Stimulated activated CD4-positive, alpha-beta T cell treated with anti-CD3 and anti-CD28 coated beads, TNF-alpha, amount 100 ng/mL, for 4 hours (primary cell): ENCODE measurements around the gene AMHR2.

ENCODE experiments used
- DNase-seq, 3 experiments: peaks; one replicate each; pipeline ENCODE4 v3.0.0-alpha.2; 2020; ENCODE audit warnings: low read depth in 3 of 3

AMHR2 gene

GRCh38 chr12:53452159-53453077, 28.8 kb downstream of the AMHR2 start:
- DNase-seq: peak; percentile 62 to 67 (median 65)

DNA sequence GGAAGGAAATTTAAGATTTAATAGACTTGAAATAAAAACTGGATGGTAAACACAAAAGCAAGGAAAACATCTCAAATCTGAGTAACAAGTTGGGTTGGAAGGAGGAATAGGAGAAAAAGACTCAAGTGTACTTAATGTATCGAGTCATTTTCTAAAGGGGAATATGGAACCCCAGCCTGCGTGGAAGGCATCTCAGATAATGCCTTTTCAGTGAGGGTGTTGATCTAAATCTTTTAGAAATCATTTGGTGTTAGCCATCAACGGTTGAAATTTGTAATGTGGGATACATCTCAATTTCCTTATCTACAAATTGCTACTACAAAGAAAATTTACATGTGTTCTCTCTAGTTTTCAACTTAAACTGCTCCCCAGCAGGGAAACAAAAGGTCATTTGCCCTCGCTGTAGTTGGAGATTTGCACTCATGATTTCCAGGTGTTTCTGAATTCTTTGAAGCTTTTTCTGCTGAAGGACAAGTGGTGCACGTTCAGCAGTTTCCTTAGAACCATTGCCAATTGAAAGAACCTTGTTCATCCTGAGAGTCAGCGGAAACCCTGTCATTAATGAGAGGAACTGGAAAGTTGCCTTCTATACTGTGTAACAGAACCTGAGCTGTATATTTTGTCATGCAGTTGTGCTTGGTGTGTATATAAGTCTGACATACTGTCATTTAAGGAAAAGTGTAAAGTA, 30.4 kb downstream of the AMHR2 start:
- no peak for DNase-seq

GRCh38 chr12:53454707-53455106, 31.1 kb downstream of the AMHR2 start:
- DNase-seq: no peak

DNA sequence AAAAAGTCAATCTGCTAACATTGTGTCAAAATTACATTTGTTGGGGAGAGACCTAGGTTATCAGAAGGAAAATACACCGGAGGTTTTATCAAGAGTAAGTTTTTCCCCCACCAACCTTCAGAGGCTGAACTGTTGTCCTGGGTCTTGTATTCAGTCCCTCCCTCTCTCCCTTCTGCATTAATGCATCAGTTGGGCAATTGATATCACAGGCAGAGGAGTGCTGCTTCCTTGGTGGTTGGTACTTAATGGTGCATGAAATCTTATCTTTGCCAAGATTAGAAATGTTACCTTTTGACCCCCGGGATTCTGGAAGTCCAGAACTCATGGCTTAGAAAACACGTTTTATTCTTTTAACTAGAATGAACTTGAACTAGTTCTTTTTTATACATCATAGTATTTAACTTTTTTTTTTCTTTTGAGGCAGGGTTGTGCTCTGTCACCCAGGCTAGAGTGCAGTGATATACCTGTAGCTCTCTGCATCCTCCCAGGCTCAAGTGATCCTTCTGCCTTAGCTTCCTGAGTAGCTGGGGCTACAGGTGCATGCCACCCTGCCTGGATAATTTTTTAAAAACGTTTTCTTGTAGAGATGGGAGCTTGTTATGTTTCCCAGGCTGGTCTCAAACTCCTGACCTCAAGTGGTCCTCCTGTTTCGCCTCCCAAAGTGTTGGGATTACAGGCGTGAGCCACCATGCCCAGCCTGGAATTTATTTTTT, 33.2 kb downstream of the AMHR2 start:
- DNase-seq: no peak

- no peak for DNase-seq
These were observed 35.4 kb downstream of the AMHR2 start for GRCh38 chr12:53459097-53459496.

- DNase-seq: no peak
These were observed 37.4 kb downstream of the AMHR2 start for GRCh38 chr12:53461059-53461458.

- DNase-seq: no peak
These were observed 37.9 kb downstream of the AMHR2 start for GRCh38 chr12:53461591-53461990.

- no peak for DNase-seq
These were observed 39.3 kb downstream of the AMHR2 start for GRCh38 chr12:53462935-53463334.

GRCh38 chr12:53463802-53464560, 40.3 kb downstream of the AMHR2 start:
- DNase-seq: no peak

DNA sequence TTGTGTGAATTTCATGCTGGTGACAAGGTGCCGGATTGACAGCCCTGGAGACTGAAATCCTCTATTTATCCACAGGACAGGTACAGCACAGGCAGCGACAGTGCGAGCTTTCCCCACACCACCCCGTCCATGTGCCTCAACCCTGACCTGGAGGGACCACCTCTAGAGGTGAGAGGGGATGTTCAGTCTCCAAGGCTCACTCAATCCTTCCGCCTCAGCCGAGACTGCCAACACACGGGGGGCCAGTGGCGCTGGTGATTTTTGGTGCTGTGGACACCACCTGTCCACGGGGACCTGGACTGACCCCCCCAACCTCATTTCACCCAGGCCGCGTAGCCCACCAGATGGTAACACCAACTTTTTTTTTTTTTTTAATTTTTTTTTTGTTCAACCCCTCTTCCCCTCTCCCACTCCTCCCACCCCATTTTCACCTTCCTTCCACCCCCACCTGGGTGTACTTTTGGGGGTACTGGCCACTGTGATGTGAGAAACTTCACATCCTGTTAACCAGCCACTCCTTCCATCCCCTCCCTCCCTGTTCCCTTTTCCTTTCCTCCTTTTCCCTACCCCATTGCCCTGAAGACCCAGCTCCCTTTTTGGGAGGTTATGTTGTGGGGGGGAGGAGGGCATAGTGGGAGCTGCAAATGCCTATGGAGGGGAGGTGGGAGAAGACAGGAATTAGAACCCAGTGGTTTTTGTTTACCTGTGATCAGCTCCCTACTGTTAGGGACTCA, 41.2 kb downstream of the AMHR2 start:
- no peak for DNase-seq

- no peak for DNase-seq
These were observed 42.0 kb downstream of the AMHR2 start for GRCh38 chr12:53465679-53466078.

DNA sequence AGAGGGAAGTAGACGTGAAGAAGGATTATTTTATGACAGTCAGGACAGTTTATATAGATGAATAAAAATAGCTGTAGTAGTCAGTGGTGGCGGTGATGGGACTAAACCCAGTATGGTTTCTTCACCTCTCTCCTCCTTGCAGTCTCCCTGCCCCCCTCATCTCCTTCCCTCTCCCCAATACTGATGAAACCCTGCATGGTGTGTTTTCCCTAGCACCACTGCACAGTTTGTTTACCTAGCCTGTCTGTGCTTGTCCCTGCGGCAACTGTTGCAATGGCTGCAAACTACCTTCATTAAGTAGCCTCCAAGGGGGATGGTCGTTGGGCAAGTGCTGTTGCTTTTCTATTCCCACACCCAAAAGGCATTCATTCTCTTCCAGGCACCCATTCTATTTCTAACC, 43.0 kb downstream of the AMHR2 start:
- no peak for DNase-seq

GRCh38 chr12:53467082-53467481, 43.4 kb downstream of the AMHR2 start:
- no peak for DNase-seq

DNA sequence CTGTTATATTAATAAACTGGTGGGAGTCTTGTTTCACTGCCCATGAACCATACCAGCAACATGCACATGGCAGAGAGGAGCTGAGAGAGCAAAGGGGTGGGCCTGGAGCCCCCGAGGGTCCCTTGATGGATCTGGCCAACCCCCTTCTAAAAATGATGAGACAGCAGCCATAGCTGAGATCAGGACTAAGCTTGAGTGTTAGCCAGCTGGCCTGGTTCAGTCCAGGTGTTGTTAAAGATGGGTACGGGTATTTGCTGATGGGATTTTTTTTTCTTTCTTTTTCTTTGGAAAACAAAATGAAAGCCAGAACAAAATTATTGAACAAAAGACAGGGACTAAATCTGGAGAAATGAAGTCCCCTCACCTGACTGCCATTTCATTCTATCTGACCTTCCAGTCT, 44.2 kb downstream of the AMHR2 start:
- no peak for DNase-seq

- DNase-seq: no peak
These were observed 44.6 kb downstream of the AMHR2 start for GRCh38 chr12:53468282-53468681.

GRCh38 chr12:53472056-53472582, 48.5 kb downstream of the AMHR2 start:
- no peak for DNase-seq

GRCh38 chr12:53474077-53474476, 50.4 kb downstream of the AMHR2 start:
- no peak for DNase-seq

DNA sequence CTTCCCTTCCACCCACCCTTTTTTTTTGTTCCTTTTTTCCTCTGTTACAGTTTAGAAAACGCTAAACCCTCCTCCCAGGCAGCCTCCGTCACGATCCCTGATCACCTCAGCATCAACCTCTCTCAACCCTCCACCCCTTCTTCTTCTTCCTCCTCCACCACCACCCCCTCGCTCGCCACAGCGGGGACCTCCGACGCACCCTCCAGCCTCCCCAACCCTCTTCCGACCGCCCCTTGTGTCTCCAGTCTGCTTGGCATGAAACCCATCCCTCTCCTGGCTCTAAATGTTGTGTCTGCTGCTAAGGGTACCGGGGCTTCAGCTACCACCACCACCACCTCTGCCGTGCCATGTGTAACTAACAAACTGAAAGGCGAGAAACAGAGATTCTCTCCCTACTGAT, 51.2 kb downstream of the AMHR2 start:
- no peak for DNase-seq

GRCh38 chr12:53476769-53477209, 53.1 kb downstream of the AMHR2 start:
- no peak for DNase-seq

GRCh38 chr12:53478865-53479264, 55.2 kb downstream of the AMHR2 start:
- DNase-seq: no peak

DNA sequence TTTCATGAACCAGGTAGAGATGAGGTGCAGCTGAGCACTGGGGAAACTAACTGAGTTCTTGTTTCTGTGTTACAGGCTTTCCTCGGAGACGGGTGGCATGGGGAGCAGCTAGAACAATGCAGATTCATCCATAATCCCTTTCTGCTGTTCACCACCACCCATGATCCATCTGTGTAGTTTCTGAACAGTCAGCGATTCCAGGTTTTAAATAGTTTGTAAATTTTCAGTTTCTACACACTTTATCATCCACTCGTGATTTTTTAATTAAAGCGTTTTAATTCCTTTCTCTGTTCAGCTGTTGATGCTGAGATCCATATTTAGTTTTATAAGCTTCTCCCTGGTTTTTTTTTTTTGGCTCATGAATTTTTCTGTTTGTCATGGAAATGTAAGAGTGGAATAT, 55.7 kb downstream of the AMHR2 start:
- no peak for DNase-seq
